GM06990 (cell line): ENCODE measurements around the gene IDH3A.

Experiments
- DNase-seq: peaks from one replicate; pipeline ENCODE4 v3.0.0-alpha.2; 2011; ENCODE audit not compliant: insufficient read length; ENCODE audit errors: extremely low read depth
- H3K27me3 ChIP-seq: replicated peaks from 2 replicates; pipeline ENCODE4 v1.6.0; 2011; ENCODE audit warnings: low read length; ENCODE audit not compliant: control insufficient read depth, insufficient read depth
- H3K36me3 ChIP-seq: 2 replicates; pipeline ENCODE4 v1.5.1; 2011; ENCODE audit warnings: low read length; ENCODE audit not compliant: control insufficient read depth, insufficient read depth
- H3K4me3 ChIP-seq: replicated peaks from 2 replicates; pipeline ENCODE4 v1.5.1; 2011; ENCODE audit warnings: low read depth, mild to moderate bottlenecking, control low read depth, low read length
- CTCF ChIP-seq: IDR thresholded peaks from 2 replicates; pipeline ENCODE4 v1.5.1; 2011; ENCODE audit warnings: low read length, control low read depth, mild to moderate bottlenecking, inconsistent platforms; ENCODE audit not compliant: insufficient read depth, poor library complexity, severe bottlenecking

The IDH3A gene

GRCh38 chr15:78112551-78112950 lies 36.6 kb upstream of the IDH3A start:
- no peak for TF ChIP-seq CTCF
- Histone ChIP-seq H3K4me3 (no peak overlapping the region), H3K27me3 (no peaks in the 10 kb centered on the region), H3K36me3 (no peaks in the 10 kb centered on the region)
- DNase-seq = no peak

- Histone ChIP-seq H3K4me3 (no peak overlapping the region), H3K36me3 (no peaks in the 10 kb centered on the region), H3K27me3 (no peaks in the 10 kb centered on the region)
- TF ChIP-seq CTCF = no peak
- no peak for DNase-seq
Measured at GRCh38 chr15:78120523-78120922, 28.6 kb upstream of the IDH3A start.

DNA sequence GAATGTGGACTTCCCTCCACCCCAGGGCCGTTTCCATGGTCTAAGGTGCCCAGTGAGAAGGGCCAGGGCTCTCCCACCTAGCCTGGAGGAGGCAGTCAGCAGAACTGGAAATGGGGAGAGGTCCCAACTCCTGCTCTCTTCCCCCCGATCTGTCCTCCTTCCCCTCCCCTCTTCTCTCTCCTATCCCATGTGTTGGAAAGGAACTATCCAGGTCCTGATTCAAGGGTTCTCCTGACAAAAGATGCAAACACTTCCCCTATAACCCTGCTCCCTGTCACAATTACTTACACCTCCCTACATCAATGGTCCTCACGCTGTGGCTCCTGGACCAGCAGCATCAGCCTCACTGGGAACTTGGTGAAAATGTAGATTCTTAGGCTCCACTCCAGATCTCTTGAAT lies 23.9 kb upstream of the IDH3A start:
- no peak for TF ChIP-seq CTCF
- Histone ChIP-seq H3K4me3 (no peak overlapping the region), H3K27me3 (no peaks in the 10 kb centered on the region; the same call in 1 of the 2 replicates), H3K36me3 (no peaks in the 10 kb centered on the region)
- no peak for DNase-seq

DNA sequence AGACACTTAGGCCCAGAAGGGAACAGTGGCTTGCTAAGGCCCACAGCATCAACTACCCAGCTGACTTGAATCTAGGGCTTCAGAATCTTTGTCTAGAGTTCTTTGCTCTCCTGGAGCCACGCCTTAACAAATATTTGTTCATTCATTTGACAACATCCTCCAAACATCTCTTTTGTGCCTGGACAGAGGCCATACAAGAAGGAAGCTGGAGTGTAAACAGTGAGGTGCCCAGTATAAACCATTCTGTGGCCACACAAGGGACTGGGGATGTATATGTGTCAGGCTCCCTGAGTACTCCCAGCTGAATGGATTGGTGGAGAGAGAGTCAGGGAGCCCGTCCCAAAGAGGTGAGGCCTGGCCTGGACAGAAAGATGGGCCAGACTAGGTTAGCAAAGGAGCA lies 21.3 kb upstream of the IDH3A start:
- DNase-seq = no peak
- TF ChIP-seq CTCF = no peak
- Histone ChIP-seq H3K27me3 (no peaks in the 10 kb centered on the region; the same call in 1 of the 2 replicates), H3K4me3 (no peak overlapping the region), H3K36me3 (no peaks in the 10 kb centered on the region)

DNA sequence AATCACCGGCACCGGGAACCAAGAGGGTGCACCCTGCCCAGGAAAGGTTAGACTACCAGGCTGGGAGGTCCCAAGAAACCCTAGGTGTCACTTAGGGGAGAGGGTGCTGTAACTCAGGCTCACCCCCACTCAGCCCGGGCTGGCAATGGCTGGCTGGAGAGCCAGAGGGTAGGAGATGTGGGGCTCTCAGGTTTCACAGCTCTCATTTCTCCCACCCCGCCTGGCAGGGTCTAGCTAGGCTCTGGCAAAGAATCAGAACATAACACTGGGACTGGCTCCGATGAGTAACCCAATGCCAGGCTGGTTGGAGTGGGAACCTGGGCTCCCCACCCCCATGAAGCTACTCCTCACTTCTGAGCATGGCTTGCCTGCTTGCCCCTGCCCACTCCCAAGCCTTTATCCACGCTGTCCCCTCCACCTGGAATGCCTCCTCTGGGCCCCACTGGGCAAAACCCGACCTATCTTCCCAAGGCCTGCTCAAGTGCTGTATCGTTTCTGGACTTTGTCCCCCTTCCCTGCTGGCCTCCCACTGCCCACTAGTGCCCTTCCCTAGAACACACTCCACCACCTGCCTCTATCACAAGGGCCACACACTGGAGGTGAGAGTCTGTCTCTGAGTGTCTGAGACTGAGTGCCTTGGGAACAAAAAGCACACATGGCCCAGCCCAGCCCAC lies 19.9 kb upstream of the IDH3A start:
- Histone ChIP-seq H3K27me3 (no peaks in the 10 kb centered on the region; the same call in 1 of the 2 replicates), H3K36me3 (no peaks in the 10 kb centered on the region), H3K4me3 (no peak overlapping the region)
- TF ChIP-seq CTCF = no peak
- DNase-seq = no peak
